Measurements from ENCODE around the gene PGAM4.
"Not testable (repeated sequence)": the region's sequence is repeated elsewhere in the genome, so short reads cannot be mapped to it uniquely, and the experiment has no call there.

PGAM4 gene

DNA sequence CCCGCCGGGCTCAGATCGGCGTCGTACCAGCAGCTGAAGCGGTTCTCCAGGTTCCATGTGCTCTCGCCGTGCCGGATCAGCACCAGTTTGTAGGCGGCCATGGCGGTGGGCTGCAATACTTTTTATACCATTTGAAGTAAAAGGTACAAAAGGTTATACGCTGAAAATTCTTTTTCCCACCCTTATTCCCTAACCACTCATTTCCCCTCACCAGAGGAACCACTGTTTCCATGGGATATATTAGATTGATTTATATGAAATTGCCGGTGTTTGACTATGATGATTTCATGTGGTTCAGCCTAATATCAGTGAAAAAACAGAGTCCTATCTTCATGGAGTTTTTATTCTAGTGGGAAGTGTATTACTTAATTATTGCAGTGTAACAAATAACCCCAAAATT lies at the start of gene PGAM4:
TSS of gene PGAM4 (minus strand) at position 101 of the 400 bp plus-strand sequence. CDS start at position 101, 0 bp downstream.
- no peak for DNase-seq

GRCh38 chrX:78011846-78012245 lies 42.4 kb upstream of the PGAM4 start:
- DNase-seq: no peak

- no peak for DNase-seq
Observed at GRCh38 chrX:77979870-77980269, 10.4 kb upstream of the PGAM4 start.

GRCh38 chrX:77977518-77977917 lies 8.1 kb upstream of the PGAM4 start:
- no peak for DNase-seq

DNA sequence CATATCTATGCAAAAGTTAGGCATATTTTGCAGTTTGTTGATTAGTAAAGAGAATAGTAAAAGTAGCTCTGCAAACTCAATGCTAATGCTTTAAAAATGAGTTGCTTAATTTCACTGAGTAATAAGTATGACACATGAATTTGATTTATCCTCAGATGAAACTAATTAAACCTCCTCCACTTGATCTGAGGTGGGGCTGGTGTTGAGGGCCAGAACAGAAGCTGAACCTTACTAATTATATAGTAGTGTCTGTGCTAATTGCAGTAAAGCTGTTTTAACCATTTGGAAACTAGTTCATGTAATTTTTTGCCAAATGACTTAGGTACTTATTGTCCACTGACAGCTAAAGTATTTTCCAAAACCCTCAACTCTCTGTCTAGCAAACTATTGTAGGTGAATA lies 7.7 kb upstream of the PGAM4 start:
- DNase-seq: no peak

DNA sequence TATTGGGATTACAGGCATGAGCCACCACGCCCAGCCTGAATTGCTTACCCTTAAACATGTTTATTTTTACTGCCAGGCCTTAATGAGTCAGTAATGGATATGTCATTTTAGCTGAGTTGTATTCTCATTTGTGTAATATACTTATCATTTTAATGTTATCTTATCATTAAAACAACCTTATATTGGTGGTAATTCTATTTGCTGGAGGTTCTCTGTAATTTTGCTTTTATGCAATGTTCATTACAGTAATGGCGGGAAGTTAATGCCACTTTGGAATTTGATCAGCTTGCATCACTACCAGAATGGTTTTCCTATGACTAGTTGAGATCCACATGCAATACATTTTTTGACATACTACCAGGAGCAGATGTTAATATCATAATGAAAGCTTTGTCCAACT lies 6.3 kb upstream of the PGAM4 start:
- DNase-seq: no peak

DNA sequence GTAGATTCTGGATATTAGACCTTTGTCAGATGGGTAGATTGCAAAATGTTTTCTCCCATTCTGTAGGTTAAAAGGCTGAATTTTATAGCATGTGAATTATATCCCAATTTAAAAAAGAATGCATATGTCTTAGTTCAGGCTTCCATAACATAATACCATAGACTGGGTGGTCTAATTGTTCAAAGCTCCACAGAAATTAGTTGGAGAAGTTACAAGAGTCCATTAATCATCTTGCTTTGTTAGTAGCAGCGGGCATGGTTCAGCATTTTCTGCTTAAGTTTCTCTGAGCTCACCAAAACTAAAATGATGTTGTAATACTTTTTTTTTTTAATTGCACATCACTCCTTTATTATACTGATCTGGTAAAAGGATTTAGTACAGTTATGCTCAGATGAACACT lies 1.8 kb downstream of the PGAM4 start:
- DNase-seq: no peak

GRCh38 chrX:77966361-77966760 lies 3.1 kb downstream of the PGAM4 start:
- no peak for DNase-seq

DNA sequence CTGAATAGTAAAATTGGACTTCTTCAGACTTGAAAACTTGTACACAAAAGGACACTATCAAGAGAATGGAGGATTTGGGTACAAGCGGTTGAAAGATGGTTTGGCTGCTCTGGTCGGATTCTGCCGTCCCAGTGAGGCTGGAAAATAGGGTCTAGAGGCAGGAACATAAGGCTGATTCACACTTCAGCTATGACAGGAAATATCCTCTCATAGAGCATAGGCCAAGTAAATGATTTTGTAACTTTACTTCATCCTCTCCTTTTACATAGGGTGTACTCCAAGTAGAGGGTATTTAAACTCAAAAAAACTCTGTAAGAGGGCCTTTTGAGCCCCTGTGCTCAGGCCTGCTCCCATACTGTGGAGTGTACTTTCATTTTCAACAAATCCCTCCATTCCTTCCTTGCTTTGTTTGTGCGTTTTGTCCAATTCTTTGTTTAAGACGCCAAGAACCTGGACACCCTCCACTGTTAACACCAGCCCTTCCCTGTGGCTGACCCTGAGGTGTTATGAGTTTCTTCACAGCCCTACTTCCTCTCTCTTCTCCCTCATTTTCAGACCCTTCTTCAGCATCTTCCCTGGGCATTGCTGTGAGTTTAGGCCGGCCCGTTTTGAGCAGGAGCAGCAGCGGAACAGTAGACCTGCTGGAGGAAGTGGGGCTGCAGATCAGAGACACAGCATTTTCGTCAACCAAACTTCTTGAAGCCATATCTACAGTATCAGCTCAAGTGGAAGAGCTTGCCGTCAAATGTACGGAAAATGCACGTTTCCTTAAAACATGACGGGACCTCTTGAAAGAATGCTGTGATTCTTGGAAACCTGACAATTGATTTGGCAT lies 7.2 kb downstream of the PGAM4 start:
- DNase-seq: no peak

DNA sequence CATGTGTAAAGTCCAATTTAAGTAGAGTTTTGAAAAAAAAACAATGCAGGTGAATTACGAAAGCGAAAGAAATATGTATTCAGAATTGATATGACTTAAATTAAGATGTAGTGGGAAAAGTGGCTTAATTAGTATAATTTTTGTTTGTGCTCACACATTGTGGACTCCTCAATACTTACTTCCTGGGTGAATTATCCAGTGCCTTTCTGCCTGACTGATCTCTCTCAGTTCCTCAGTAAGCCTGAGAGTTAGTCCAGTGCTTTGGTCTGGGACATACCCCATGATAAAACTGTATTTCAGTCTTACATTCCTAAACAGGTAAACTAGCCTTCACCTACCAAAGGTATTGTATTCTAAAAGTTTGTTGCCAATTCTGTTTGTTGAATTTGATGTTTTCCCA lies 8.4 kb downstream of the PGAM4 start:
- DNase-seq: no peak

GRCh38 chrX:77960567-77960966 lies 8.9 kb downstream of the PGAM4 start:
- DNase-seq: no peak

- DNase-seq: no peak
Observed at GRCh38 chrX:77953708-77954107, 15.7 kb downstream of the PGAM4 start.

- peak in 1 of 2 donors; percentile 5 for DNase-seq
Observed at GRCh38 chrX:77953302-77953701, 16.1 kb downstream of the PGAM4 start.

DNA sequence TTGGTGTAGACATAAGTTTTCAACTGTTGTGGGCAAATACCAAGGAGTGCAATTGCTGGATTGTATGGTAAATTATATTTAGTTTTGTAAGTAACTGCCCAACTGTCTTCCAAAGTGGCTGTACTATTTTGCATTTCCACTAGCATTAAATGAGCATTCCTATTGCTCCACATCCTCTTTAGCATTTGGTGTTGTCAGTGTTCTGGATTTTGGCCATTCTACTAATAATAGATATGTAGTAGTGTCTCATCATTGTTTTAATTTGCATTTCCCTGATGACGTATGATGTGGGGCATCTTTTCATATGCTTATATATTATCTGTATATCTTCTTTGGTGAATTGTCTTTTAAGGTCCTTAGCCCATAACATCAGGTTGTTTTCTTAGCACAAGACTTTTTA lies 17.3 kb downstream of the PGAM4 start:
- no peak for DNase-seq

- DNase-seq: no peak
Observed at GRCh38 chrX:77949840-77950239, 19.6 kb downstream of the PGAM4 start.

DNA sequence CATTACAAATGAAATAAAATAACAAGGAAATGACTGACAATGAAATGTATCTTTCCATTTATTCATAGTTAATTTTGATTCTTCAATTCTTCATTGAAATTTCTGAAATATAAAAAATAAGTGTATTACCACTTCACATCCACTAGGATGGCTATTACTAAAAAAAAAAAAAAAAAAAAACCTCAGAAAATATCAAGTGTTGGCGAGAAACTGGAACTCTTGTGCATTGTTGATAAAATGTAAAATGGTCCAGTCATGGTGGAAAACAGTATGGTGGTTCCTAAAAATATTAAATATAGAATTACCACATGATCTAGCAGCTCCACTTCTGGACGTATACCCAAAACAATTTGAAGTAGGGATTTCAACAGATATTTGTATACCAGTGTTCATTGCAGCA lies 22.9 kb downstream of the PGAM4 start:
- DNase-seq: no peak

- DNase-seq: no peak
Observed at GRCh38 chrX:77945910-77946545, 23.4 kb downstream of the PGAM4 start.

DNA sequence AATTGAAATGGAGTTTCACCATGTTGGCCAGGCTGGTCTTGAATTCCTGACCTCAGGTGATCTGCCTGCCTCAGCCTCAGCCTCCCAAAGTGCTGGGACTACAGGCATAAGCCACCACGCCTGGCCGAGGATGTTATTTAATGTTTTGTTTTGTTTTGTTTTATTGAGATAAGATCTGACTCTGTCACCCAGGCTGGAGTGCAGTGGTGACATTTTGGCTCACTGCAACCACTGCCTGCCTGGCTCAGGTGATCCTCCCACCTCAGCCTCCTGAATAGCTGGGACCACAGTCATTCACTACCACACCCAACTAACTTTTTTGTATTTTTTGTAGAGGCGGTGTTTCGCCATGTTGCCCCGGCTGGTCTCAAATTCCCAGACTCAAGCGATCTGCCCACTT lies 24.4 kb downstream of the PGAM4 start:
- not testable (repeated sequence) for DNase-seq

DNA sequence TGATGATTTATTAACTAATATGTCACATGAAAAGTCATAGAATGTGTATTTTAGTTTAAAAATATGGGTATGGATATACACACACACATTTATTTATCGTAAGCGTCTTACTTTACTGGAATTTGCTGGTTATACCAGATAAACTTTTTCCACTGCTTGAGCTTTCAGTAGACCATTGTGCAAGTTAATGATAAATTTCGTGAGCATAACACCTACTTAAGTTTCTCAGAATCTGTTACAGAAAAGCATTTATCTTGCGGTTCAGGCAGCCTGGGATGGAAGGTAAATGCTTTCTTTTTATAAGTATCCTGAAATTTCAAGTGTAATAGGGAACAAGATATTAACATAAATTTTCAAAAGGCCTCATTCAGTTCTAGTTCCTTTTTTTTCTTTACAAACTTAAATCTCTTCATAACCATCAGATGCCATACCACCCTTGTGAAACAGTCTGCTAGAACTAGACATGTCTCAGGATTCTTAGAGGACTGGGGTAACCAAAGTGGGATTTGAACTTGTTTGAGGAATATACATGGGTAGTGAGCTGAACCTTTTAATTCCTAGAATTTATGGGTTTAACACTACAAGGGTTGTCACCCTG lies 31.3 kb downstream of the PGAM4 start:
- no peak for DNase-seq

DNA sequence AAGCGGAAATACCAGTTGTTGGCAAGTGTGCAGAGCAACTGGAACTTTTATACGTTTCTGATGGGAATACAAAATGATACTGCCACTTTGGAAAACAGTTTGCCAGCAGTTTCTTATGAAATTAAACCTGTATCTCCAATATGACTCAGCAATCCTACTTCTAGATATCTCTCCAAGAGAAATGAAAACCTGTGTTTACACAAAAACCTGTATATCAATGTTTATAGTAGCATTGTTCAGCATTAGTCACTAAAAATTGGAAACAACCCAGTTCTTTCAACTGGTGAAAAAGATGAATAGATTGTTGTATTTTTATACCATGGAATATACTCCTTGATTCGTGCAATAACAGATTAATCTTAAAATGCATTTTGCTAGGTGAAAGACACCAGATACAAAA lies 32.1 kb downstream of the PGAM4 start:
- DNase-seq: no peak

DNA sequence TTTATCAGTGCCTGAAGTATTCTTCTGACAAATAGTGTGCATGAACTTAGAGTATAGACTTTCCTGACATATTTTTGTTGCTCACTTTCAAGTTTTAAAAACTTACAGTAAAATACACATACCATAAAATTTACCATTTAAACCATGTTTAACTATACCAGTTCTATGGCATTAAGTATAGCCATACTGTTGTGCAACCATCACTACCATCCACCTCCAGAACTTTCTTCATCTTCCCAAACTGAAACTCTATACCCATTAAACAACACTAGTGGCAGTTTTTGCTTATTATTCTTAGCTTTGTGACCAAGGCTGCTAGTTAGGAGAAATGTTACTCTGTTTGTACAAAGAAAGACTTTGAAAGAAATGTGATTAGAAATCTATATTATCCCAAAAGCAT lies 33.1 kb downstream of the PGAM4 start:
- no peak for DNase-seq

- no peak for DNase-seq
Observed at GRCh38 chrX:77935886-77936285, 33.6 kb downstream of the PGAM4 start.

GRCh38 chrX:77930581-77930980 lies 38.9 kb downstream of the PGAM4 start:
- no peak for DNase-seq

- DNase-seq: no peak
Observed at GRCh38 chrX:77925764-77926163, 43.7 kb downstream of the PGAM4 start.
